HEK293T (cell line): ENCODE measurements around the gene LYPD1.

Experiments
- CTCF ChIA-PET: fragments of 350-600 bp; formaldehyde crosslinking; extraction: SDS; loops from one replicate; lab custom pipeline; 2021; ENCODE audit warnings: antibody characterized with exemption, inconsistent platforms; lab: Yijun Ruan, JAX
- POLR2A ChIA-PET: fragments of 350-600 bp; formaldehyde crosslinking; extraction: SDS; loops from one replicate; lab custom pipeline; 2020; ENCODE audit warnings: antibody characterized with exemption, inconsistent platforms; lab: Yijun Ruan, JAX
- DNase-seq: peaks from one replicate; pipeline ENCODE4 v3.0.0; 2012; ENCODE audit warnings: mixed read lengths; ENCODE audit errors: extremely low spot score
- ARNT ChIP-seq: fragments of 450-650 bp; IDR thresholded peaks from 2 replicates; pipeline ENCODE4 v1.6.1; 2017; ENCODE audit warnings: mild to moderate bottlenecking
- BHLHE40 ChIP-seq: fragments of 450-650 bp; IDR thresholded peaks from 2 replicates; pipeline ENCODE4 v1.6.1; 2016; ENCODE audit warnings: mild to moderate bottlenecking, moderate library complexity, borderline replicate concordance
- CTBP1 ChIP-seq: fragments of 450-650 bp; IDR thresholded peaks from 2 replicates; pipeline ENCODE4 v1.6.1; 2016; ENCODE audit warnings: borderline replicate concordance
- ELF4 ChIP-seq: fragments of 450-650 bp; IDR thresholded peaks from 2 replicates; pipeline ENCODE4 v1.6.1; 2017; ENCODE audit warnings: antibody characterized with exemption
- FOXA1 ChIP-seq: fragments of 450-650 bp; IDR thresholded peaks from 2 replicates; pipeline ENCODE4 v1.6.1; 2016; ENCODE audit warnings: mild to moderate bottlenecking
- FOXK2 ChIP-seq: fragments of 450-650 bp; IDR thresholded peaks from 2 replicates; pipeline ENCODE4 v1.6.1; 2016; ENCODE audit warnings: mild to moderate bottlenecking
- FOXM1 ChIP-seq: fragments of 450-650 bp; IDR thresholded peaks from 2 replicates; pipeline ENCODE4 v1.6.1; 2017; ENCODE audit warnings: mild to moderate bottlenecking, borderline replicate concordance
- HDGF ChIP-seq: fragments of 450-650 bp; IDR thresholded peaks from 2 replicates; pipeline ENCODE4 v1.6.1; 2017; ENCODE audit warnings: antibody characterized with exemption, borderline replicate concordance
- L3MBTL2 ChIP-seq: fragments of 450-650 bp; conservative IDR thresholded peaks from 2 replicates; pipeline ENCODE4 v1.6.1; 2016; ENCODE audit warnings: mild to moderate bottlenecking
- LEF1 ChIP-seq: fragments of 450-650 bp; IDR thresholded peaks from 2 replicates; pipeline ENCODE4 v1.6.1; 2017; ENCODE audit warnings: mild to moderate bottlenecking, borderline replicate concordance
- NFRKB ChIP-seq: fragments of 450-650 bp; IDR thresholded peaks from 2 replicates; pipeline ENCODE4 v1.6.1; 2016; ENCODE audit warnings: mild to moderate bottlenecking, moderate library complexity
- SP1 ChIP-seq: fragments of 450-650 bp; IDR thresholded peaks from 2 replicates; pipeline ENCODE4 v1.6.1; 2017
- SUZ12 ChIP-seq: fragments of 450-650 bp; IDR thresholded peaks from 2 replicates; pipeline ENCODE4 v1.6.1; 2016; ENCODE audit warnings: mild to moderate bottlenecking
- TARDBP ChIP-seq: fragments of 450-650 bp; IDR thresholded peaks from 2 replicates; pipeline ENCODE4 v1.6.1; 2016
- ZNF384 ChIP-seq: fragments of 450-650 bp; IDR thresholded peaks from 2 replicates; pipeline ENCODE4 v1.6.1; 2016
- TF ChIP-seq, protein P1 (sequence below): fragments of 450-650 bp; IDR thresholded peaks from 2 replicates; pipeline ENCODE4 v1.6.1; 2016

The LYPD1 gene

GRCh38 chr2:132633635-132634034 is 36.4 kb downstream of the LYPD1 start:
- DNase-seq: no peak
- POLR2A ChIA-PET: no interaction called here
- TF ChIP-seq BHLHE40: no peak
- TF ChIP-seq, protein P1, sequence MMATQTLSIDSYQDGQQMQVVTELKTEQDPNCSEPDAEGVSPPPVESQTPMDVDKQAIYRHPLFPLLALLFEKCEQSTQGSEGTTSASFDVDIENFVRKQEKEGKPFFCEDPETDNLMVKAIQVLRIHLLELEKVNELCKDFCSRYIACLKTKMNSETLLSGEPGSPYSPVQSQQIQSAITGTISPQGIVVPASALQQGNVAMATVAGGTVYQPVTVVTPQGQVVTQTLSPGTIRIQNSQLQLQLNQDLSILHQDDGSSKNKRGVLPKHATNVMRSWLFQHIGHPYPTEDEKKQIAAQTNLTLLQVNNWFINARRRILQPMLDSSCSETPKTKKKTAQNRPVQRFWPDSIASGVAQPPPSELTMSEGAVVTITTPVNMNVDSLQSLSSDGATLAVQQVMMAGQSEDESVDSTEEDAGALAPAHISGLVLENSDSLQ: no peak
- TF ChIP-seq TARDBP: no peak
- no peak for TF ChIP-seq SP1
- TF ChIP-seq SUZ12: no peak
- CTCF ChIA-PET: no interaction called here

- POLR2A ChIA-PET: no interaction called here
- no peak for DNase-seq
- CTCF ChIA-PET: no interaction called here
- TF ChIP-seq SUZ12 (no peak), NFRKB (no peak), SP1 (no peak), FOXM1 (no peak), HDGF (no peak), ARNT (no peak), L3MBTL2 (no peak), FOXA1 (no peak), TARDBP (no peak)
- TF ChIP-seq, protein P1: no peak
Measured at GRCh38 chr2:132632000-132632649, 37.9 kb downstream of the LYPD1 start.

- no peak for TF ChIP-seq CTBP1
- TF ChIP-seq SUZ12: no peak
- TF ChIP-seq ELF4: no peak
- no peak for TF ChIP-seq FOXM1
- no peak for TF ChIP-seq TARDBP
- no peak for TF ChIP-seq FOXA1
- TF ChIP-seq FOXK2: no peak
- TF ChIP-seq ZNF384: no peak
- no peak for TF ChIP-seq HDGF
- TF ChIP-seq BHLHE40: no peak
- TF ChIP-seq LEF1: no peak
- TF ChIP-seq, protein P1: no peak
- no peak for TF ChIP-seq SP1
- POLR2A ChIA-PET: no interaction called here
- CTCF ChIA-PET: no interaction called here
- DNase-seq: no peak
Measured at GRCh38 chr2:132627536-132627935, 42.5 kb downstream of the LYPD1 start.

DNA sequence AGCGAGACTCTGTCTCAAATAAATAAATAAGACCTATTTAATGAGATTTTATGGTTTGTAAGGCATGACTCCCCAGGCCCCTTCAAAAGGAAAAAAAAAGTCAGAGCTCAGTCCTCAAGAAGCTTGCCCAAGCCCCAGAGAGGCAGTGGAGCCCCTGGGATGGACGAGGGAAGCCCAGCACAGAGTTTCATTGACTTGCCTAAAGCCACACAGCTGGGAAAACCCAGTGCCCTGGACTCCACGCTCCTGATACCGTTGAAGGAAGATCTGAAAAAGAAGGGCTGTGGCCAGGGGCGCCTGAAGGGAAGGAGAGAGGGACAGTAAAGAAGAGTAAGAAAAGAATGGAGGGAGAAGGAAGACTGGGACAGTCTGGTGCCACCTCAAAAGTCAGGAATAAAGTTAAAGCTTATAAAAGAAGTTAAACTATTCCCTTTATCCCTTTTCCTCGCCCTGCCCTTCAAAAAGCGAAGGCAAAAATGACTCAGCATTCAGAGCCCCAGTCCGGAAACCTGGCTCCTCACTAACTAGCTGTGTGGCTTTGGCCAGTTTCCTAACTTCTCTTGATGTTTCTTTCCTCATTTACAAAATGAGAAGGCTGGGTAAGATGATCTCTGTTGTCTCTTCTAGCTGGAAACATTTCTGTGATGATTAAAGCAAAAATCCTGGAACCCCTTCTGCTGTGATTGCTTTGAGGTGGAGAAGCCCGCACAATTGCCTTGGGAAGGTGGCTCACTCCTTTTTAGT is 46.7 kb downstream of the LYPD1 start:
- ChIA-PET CTCF (no interaction called here), POLR2A (no interaction called here)
- no peak for TF ChIP-seq ARNT
- DNase-seq: no peak

GRCh38 chr2:132621131-132621875 is 48.7 kb downstream of the LYPD1 start:
- ChIA-PET CTCF (no interaction called here), POLR2A (no interaction called here)
- DNase-seq: no peak
- TF ChIP-seq TARDBP (no peak), FOXM1 (no peak), LEF1 (no peak), CTBP1 (no peak), SUZ12 (no peak), L3MBTL2 (no peak), SP1 (no peak), ARNT (no peak), HDGF (no peak), BHLHE40 (no peak), NFRKB (no peak), ELF4 (no peak), FOXK2 (no peak), ZNF384 (no peak), FOXA1 (no peak)
- TF ChIP-seq, protein P1: no peak

DNA sequence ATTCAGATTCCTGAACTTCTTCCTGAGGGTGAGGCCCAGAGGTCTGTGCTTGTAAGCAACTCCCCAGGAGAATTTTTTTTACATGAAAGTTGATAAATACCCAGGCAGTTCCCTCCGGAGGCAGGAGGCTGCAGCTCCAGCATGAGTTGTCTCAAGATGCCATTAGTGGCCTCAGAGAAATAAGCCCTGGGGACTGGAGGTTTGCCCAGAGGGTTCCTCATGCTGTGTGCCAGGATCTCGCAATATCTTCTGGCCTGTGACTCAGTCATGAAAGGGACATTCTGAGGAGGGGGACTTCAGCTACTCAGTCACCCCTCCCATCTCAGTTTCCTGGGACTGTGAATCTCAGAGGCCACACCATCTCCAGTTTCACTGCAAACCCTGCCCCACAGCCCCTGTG is 49.9 kb downstream of the LYPD1 start:
- CTCF ChIA-PET: no interaction called here

More for the DNA sequence above, 49.9 kb downstream of the LYPD1 start:
- DNase-seq: no peak
- POLR2A ChIA-PET: no interaction called here
- TF ChIP-seq HDGF: no peak
- TF ChIP-seq NFRKB: no peak
- no peak for TF ChIP-seq SP1
- no peak for TF ChIP-seq FOXA1
- TF ChIP-seq ELF4: no peak
- TF ChIP-seq BHLHE40: no peak
- TF ChIP-seq FOXM1: no peak
- no peak for TF ChIP-seq L3MBTL2
- no peak for TF ChIP-seq LEF1
- no peak for TF ChIP-seq TARDBP
- TF ChIP-seq ZNF384: no peak
- TF ChIP-seq, protein P1: no peak
- no peak for TF ChIP-seq ARNT
- TF ChIP-seq FOXK2: no peak
